Activated naive CD4-positive, alpha-beta T cell (primary cell): ENCODE measurements around the gene SAPCD1.

Experiments used
- DNase-seq, 4 experiments: peaks; one replicate each; lab custom pipeline; 2025; lab: John Stamatoyannopoulos, UW

The SAPCD1 gene

GRCh38 chr6:31762356-31762755 is at the start of gene SAPCD1:
Gene SAPCD1 (plus strand): TSS chr6:31762656. CDS start chr6:31763055, 399 bp downstream.
- DNase-seq: no peak

GRCh38 chr6:31713465-31713864 is 49.0 kb upstream of the SAPCD1 start:
- DNase-seq: no peak

GRCh38 chr6:31713991-31714684 is 48.3 kb upstream of the SAPCD1 start:
- DNase-seq: no peak

GRCh38 chr6:31715022-31715958 is 47.2 kb upstream of the SAPCD1 start, which contains the start of gene LY6G6D:
Gene LY6G6D (plus strand): TSS chr6:31715348. CDS start chr6:31715356, 8 bp downstream.
- no peak for DNase-seq

GRCh38 chr6:31717499-31718222 is 44.8 kb upstream of the SAPCD1 start:
- no peak for DNase-seq

GRCh38 chr6:31718265-31718664 is 44.2 kb upstream of the SAPCD1 start:
- DNase-seq: no peak

- no peak for DNase-seq
These were observed 43.5 kb upstream of the SAPCD1 start for GRCh38 chr6:31719001-31719400.

GRCh38 chr6:31720196-31720770 is 42.2 kb upstream of the SAPCD1 start:
- no peak for DNase-seq

- DNase-seq: no peak
These were observed 41.0 kb upstream of the SAPCD1 start, which contains the start of gene LY6G6C for GRCh38 chr6:31721351-31722020. Gene LY6G6C (minus strand): TSS chr6:31721746. CDS start chr6:31721679, 67 bp downstream.

GRCh38 chr6:31722173-31722572 is 40.3 kb upstream of the SAPCD1 start:
- no peak for DNase-seq

GRCh38 chr6:31723245-31723979 is 39.0 kb upstream of the SAPCD1 start, which contains the start of gene MPIG6B:
Gene MPIG6B (plus strand): TSS chr6:31723373. CDS start chr6:31723384, 11 bp downstream.
- DNase-seq: no peak

- no peak for DNase-seq
These were observed 38.3 kb upstream of the SAPCD1 start for GRCh38 chr6:31723980-31724691.

- DNase-seq: no peak
These were observed 36.7 kb upstream of the SAPCD1 start for GRCh38 chr6:31725502-31726350.

GRCh38 chr6:31727034-31727716 is 35.3 kb upstream of the SAPCD1 start:
- DNase-seq: no peak

- no peak for DNase-seq
These were observed 34.5 kb upstream of the SAPCD1 start for GRCh38 chr6:31727717-31728671.

- no peak for DNase-seq
These were observed 33.5 kb upstream of the SAPCD1 start, which contains the start of gene DDAH2 for GRCh38 chr6:31728767-31729514. Gene DDAH2 (minus strand): TSS chr6:31729299. CDS start chr6:31729161, 138 bp downstream.
